ENCODE data around the gene C15orf62. TPM values are rescaled to one million over a fixed set of nuclear protein-coding genes. Genes with fewer than 3 reads are reported as not detected.

C15orf62 gene
- total RNA-seq, 1 donor from 2014 or later = 0.53 TPM

DNA sequence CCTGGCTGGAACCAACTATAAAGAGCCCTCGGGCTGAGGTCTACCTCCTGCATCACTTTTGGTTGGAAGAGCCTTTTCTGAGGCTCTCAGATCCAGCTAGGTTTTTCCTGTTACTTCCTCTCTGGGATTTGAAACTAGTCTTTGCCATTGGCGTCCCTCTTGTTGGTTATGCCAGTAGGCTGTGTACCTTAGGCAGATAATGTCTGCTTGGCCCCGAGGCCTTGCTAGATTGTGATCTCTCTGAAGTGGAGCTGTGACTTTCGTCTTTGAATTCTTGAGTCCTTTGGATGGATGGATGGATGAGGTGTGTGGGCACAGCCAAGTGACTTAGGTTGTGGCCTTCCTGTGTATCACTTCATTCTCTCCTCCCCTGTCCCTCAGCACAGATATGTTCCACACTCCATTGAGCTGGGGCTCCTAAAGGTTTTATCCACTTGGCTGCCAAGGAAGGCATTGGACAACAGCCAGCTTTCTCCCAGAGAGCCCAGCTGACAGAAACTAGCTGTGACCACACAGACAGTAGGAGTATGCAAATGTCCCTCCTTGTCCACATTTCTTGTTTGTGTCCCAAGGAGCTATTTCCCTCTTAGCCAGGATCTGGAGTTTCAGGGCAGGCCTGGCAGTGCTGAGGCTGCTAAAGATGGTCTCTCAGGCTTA, 45.4 kb downstream of the C15orf62 start:
- no peak for DNase-seq (ENCODE audit: low read depth, low spot score)

DNA sequence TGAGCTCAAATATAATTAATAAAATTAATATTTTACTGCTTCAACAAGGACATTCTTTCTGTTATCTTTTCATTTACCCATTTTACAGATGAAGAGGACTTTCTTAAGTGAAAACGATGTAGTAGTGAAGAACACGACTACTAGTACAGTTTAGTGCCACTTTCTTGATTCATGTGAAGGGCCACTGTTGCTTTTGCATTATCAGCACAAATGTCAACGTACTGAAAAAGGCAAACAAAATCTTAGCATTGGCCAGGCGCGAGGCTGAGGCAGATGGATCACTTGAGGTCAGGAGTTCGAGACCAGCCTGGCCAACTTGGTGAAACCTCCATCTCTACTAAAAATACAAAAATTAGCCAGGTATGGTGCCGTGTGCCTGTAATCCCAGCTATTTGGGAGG, 49.3 kb downstream of the C15orf62 start:
- DNase-seq (ENCODE audit: low read depth, low spot score) = no peak

DNA sequence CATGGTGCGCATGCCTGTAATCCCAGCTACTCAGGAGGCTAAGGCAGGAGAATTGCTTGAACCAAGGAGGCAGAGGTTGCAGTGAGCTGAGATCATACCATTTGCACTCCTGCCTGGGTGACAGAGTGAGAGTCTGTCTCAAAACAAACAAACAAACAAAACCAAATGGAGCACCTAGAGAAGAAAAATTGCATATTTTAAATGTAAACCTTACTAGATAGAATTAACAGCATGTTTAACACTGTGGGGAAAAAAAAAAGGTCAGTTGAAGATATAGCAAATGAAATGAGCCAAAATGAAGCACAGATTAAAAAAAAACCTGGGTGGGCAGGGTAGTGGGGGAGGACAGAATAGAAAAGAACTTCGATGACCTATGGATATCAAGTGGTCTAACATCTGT, 51.4 kb downstream of the C15orf62 start:
- DNase-seq (ENCODE audit: low read depth, low spot score) = no peak

Other genes starting within 250 kb of the C15orf62 start
- 20.8 and 26.2 TPM in 2 replicates for gene CCDC32, start 204.9 kb upstream of the C15orf62 start, total RNA-seq
- 15.7 and 16.5 TPM in 2 replicates for gene RPUSD2, start 200.7 kb upstream of the C15orf62 start, total RNA-seq
- gene KNL1, start 175.7 kb upstream of the C15orf62 start, total RNA-seq = 18.1 and 33.8 TPM in 2 replicates
- gene RAD51, start 74.8 kb upstream of the C15orf62 start, total RNA-seq = 9.2 and 12.9 TPM in 2 replicates
- 26.9 and 37.8 TPM in 2 replicates for gene RMDN3, start 14.7 kb upstream of the C15orf62 start, total RNA-seq
- 10.6 and 12.9 TPM in 2 replicates for gene GCHFR, start 5.9 kb upstream of the C15orf62 start, total RNA-seq
- 13.9 and 25.8 TPM in 2 replicates for gene ZFYVE19, start 37.1 kb downstream of the C15orf62 start, total RNA-seq
- 38.2 and 48.7 TPM in 2 replicates for gene DNAJC17, start 37.5 kb downstream of the C15orf62 start, total RNA-seq
- gene PPP1R14D, start 58.7 kb downstream of the C15orf62 start, total RNA-seq = not detected in 2 replicates
- gene SPINT1, start 74.1 kb downstream of the C15orf62 start, total RNA-seq = 1.1 and 1.7 TPM in 2 replicates
- 0.07 TPM in 1 of 2 replicates, not detected in the other for gene RHOV, start 104.3 kb downstream of the C15orf62 start, total RNA-seq
- gene VPS18, start 124.5 kb downstream of the C15orf62 start, total RNA-seq = 48.7 and 50.8 TPM in 2 replicates
- gene DLL4, start 159.4 kb downstream of the C15orf62 start, total RNA-seq = 18.6 and 43.9 TPM in 2 replicates
- gene CHAC1, start 183.5 kb downstream of the C15orf62 start, total RNA-seq = 2.9 and 4.7 TPM in 2 replicates